ENCODE results near the gene CABLES1.

DNA sequence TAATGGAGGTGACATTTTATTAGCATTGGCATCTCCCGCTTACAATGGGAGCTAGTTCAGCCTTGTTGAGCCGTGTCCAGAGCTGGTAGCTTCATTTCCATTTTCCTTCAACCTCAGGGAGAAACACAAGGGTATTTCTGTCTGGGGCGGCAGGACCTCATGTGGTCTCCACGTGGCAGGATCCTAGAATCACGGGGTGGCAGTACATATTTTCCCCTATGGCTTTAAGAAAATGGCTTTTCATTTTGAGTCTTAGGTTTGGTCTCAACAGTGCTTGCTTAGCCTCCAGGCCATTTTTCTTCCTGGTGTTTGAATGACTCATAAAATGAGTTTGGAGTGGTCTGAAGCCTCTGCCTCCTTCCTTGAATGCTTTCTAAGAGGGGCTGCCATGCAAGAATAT, 20.3 kb downstream of the CABLES1 start:
- TF ChIP-seq EZH2 (IDR thresholded peaks at IDR 0.05; ENCODE audit: borderline replicate concordance) (no peak), EZH2phosphoT487 (IDR thresholded peaks at IDR 0.05; ENCODE audit: low read depth, severe bottlenecking, unreplicated experiment) (no peak)
- TF ChIP-seq, protein P1, sequence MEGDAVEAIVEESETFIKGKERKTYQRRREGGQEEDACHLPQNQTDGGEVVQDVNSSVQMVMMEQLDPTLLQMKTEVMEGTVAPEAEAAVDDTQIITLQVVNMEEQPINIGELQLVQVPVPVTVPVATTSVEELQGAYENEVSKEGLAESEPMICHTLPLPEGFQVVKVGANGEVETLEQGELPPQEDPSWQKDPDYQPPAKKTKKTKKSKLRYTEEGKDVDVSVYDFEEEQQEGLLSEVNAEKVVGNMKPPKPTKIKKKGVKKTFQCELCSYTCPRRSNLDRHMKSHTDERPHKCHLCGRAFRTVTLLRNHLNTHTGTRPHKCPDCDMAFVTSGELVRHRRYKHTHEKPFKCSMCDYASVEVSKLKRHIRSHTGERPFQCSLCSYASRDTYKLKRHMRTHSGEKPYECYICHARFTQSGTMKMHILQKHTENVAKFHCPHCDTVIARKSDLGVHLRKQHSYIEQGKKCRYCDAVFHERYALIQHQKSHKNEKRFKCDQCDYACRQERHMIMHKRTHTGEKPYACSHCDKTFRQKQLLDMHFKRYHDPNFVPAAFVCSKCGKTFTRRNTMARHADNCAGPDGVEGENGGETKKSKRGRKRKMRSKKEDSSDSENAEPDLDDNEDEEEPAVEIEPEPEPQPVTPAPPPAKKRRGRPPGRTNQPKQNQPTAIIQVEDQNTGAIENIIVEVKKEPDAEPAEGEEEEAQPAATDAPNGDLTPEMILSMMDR (IDR thresholded peaks at IDR 0.05; ENCODE audit: poor library complexity): no peak
